HG02678 (cell line): ENCODE data around the gene CNDP1.
"Not testable (repeated sequence)": the region's sequence is repeated elsewhere in the genome, so short reads cannot be mapped to it uniquely, and the experiment has no call there.

ENCODE experiments used
- ATAC-seq: cut with Tn5 transposase; IDR thresholded peaks from one replicate; pipeline ENCODE4 v1.9.1; 2021; ENCODE audit warnings: mild to moderate bottlenecking, moderate library complexity; ENCODE audit not compliant: unreplicated experiment

Gene CNDP1

GRCh38 chr18:74534150-74534969 lies at the start of gene CNDP1:
Gene CNDP1 (plus strand): TSS chr18:74534500. CDS start chr18:74534668, 168 bp downstream.
- no peak for ATAC-seq

- no peak for ATAC-seq
Measured at GRCh38 chr18:74486119-74486849, 48.0 kb upstream of the CNDP1 start.

GRCh38 chr18:74488354-74488753 lies 45.9 kb upstream of the CNDP1 start:
- no peak for ATAC-seq

GRCh38 chr18:74488864-74489263 lies 45.4 kb upstream of the CNDP1 start:
- ATAC-seq, result no peak

GRCh38 chr18:74489676-74490075 lies 44.6 kb upstream of the CNDP1 start:
- no peak for ATAC-seq

- ATAC-seq, result no peak
Measured at GRCh38 chr18:74492259-74492658, 42.0 kb upstream of the CNDP1 start.

- ATAC-seq, result no peak
Measured at GRCh38 chr18:74493689-74494088, 40.6 kb upstream of the CNDP1 start.

- ATAC-seq, result no peak
Measured at GRCh38 chr18:74494514-74494913, 39.8 kb upstream of the CNDP1 start.

GRCh38 chr18:74495581-74496507 lies 38.5 kb upstream of the CNDP1 start, which contains the start of gene CNDP2:
Gene CNDP2 (plus strand): TSS chr18:74496363. CDS start chr18:74499974, 3,611 bp downstream.
- peak; percentile 78 for ATAC-seq

GRCh38 chr18:74496508-74497323 lies 37.6 kb upstream of the CNDP1 start:
- ATAC-seq, result peak; percentile 24

GRCh38 chr18:74497324-74497676 lies 37.0 kb upstream of the CNDP1 start:
- ATAC-seq, result no peak

GRCh38 chr18:74497778-74498177 lies 36.5 kb upstream of the CNDP1 start:
- ATAC-seq, result no peak

GRCh38 chr18:74498712-74499627 lies 35.3 kb upstream of the CNDP1 start:
- ATAC-seq, result peak; percentile 35

- ATAC-seq, result peak; percentile 26
Measured at GRCh38 chr18:74499633-74500032, 34.7 kb upstream of the CNDP1 start.

GRCh38 chr18:74500372-74500771 lies 33.9 kb upstream of the CNDP1 start:
- no peak for ATAC-seq

- not testable (repeated sequence) for ATAC-seq
Measured at GRCh38 chr18:74500774-74501173, 33.5 kb upstream of the CNDP1 start.

- no peak for ATAC-seq
Measured at GRCh38 chr18:74501386-74501785, 32.9 kb upstream of the CNDP1 start.

- no peak for ATAC-seq
Measured at GRCh38 chr18:74503137-74503536, 31.2 kb upstream of the CNDP1 start.

- no peak for ATAC-seq
Measured at GRCh38 chr18:74505776-74506175, 28.5 kb upstream of the CNDP1 start.
